Measurements from ENCODE around the gene ACTBL2. TPM values are rescaled to one million over a fixed set of nuclear protein-coding genes. Genes with fewer than 3 reads are reported as not detected.

The ACTBL2 gene
- total and polyA plus RNA-seq, 2 of the 13 experiments (the other 11 are each of a cell fraction or from before 2014, with no cell fraction given) = not detected

DNA sequence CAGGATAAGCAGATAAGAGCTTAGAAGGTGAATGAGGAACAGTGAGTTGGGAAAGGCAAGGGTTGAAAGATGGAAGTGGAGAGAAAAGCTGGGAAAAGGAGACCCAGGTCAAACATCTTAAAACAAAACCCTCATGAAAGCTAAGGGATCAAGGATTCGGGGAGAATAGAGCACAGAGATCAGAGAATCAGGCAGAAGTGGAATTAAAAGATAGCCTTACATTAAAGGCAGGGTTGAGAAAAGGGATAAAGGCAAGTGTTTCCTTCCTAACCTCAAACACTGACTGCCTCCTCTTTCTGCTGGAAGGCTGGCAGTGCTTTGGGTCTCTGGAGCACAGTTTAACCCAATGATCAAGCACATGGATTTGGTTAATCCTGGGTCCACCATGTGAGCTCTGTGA is 28.7 kb upstream of the ACTBL2 start (continued):
- TF ChIP-seq, protein P1, sequence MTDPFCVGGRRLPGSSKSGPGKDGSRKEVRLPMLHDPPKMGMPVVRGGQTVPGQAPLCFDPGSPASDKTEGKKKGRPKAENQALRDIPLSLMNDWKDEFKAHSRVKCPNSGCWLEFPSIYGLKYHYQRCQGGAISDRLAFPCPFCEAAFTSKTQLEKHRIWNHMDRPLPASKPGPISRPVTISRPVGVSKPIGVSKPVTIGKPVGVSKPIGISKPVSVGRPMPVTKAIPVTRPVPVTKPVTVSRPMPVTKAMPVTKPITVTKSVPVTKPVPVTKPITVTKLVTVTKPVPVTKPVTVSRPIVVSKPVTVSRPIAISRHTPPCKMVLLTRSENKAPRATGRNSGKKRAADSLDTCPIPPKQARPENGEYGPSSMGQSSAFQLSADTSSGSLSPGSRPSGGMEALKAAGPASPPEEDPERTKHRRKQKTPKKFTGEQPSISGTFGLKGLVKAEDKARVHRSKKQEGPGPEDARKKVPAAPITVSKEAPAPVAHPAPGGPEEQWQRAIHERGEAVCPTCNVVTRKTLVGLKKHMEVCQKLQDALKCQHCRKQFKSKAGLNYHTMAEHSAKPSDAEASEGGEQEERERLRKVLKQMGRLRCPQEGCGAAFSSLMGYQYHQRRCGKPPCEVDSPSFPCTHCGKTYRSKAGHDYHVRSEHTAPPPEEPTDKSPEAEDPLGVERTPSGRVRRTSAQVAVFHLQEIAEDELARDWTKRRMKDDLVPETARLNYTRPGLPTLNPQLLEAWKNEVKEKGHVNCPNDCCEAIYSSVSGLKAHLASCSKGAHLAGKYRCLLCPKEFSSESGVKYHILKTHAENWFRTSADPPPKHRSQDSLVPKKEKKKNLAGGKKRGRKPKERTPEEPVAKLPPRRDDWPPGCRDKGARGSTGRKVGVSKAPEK (CRISPR knock-in tag; IDR thresholded peaks at IDR 0.05; ENCODE audit: borderline replicate concordance) = no peak

DNA sequence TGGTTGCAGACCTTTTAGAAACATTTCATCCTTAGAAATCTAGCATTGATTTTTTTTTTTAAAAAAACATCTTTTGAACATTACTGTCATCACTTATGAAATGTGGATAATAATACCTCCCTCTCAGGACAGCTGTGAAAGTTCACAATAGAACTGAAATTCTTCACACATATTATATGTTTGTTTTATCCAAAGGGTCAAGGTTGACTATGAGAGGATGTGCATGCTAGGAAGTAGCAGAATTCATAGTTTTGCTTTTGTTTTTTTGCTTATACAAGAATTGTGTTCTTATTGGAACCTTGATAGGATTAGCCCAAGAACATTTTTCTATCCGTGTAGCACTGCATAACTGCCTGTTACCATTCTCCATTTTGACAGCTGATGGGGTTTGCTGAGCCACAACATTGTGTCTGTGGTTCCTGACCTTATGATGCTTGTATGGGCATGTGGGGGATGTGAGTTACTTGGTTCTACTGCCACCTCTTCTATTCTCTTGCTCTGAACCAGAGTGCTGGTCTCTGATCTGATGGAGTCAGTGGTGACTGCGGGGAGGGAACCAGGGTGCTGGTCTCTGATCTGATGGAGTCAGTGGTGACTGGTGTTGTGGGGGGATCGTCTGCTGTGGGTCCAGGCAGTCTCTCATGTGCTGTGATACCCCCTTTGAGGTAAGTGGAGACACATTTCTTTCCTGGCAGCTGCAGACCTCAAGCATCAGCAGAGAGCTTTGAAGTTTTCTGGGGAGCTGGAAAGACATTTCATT is 27.1 kb upstream of the ACTBL2 start:
- intact Hi-C loops (cut with micrococcal nuclease; ENCODE audit: unreplicated experiment) = no loop called here
- CTCF ChIA-PET (ENCODE audit: low intra/inter-chr PET ratio, low total read pairs) = no interaction called here
- Histone ChIP-seq H3K9ac (ENCODE audit: insufficient read depth, low read depth, low read length) (no peak overlapping the region), H3K9me3 (ENCODE audit: low read length) (no peaks in the 10 kb centered on the region), H3K36me3 (replicated peaks in 1 of 2; ENCODE audit: control insufficient read depth in 1 of 2, insufficient read depth in 2 of 2, low read length in 2 of 2) (no peaks in the 10 kb centered on the region), H3K27ac (ENCODE audit: extremely low read length, insufficient read depth, low read length) (no peak overlapping the region), H3K27me3 (ENCODE audit: control insufficient read depth in 1 of 2, insufficient read depth in 2 of 2, low read length in 2 of 2) (no peaks in the 10 kb centered on the region), H3K4me3 (replicated peaks in 1 of 3; ENCODE audit: insufficient read depth in 1 of 3, low read depth in 2 of 3, low read length in 3 of 3) (no peak overlapping the region), H3K4me1 (ENCODE audit: insufficient read depth, low read length) (no peaks in the 10 kb centered on the region), H3K79me2 (ENCODE audit: insufficient read depth, low read length) (no peaks in the 10 kb centered on the region), H2AFZ (ENCODE audit: low read length) (no peak overlapping the region), H4K20me1 (ENCODE audit: insufficient read depth, low read length) (no peaks in the 10 kb centered on the region), H3K4me2 (ENCODE audit: low read depth, low read length) (no peak overlapping the region)
- DNase-seq (ENCODE audit: low spot score) = no peak
- in situ Hi-C loops (cut with HindIII; ENCODE audit: extremely low pct_ligation_motif_present, low pct_unique_long_range_greater_than_20kb) = loop anchor here (25.0 kb wide), 1 partner anchor 953 kb away; the partner anchor contains the start of gene PLK2
- no peak for ATAC-seq
- POLR2A ChIA-PET = no interaction called here
- no peak for TF ChIP-seq DPF2 (CRISPR knock-in tag; IDR thresholded peaks at IDR 0.05; ENCODE audit: borderline replicate concordance, low read depth)
- TF ChIP-seq CCAR2 (optimal IDR thresholded peaks at IDR 0.05; ENCODE audit: low read depth, low read length) = no peak
- TF ChIP-seq, protein P2, sequence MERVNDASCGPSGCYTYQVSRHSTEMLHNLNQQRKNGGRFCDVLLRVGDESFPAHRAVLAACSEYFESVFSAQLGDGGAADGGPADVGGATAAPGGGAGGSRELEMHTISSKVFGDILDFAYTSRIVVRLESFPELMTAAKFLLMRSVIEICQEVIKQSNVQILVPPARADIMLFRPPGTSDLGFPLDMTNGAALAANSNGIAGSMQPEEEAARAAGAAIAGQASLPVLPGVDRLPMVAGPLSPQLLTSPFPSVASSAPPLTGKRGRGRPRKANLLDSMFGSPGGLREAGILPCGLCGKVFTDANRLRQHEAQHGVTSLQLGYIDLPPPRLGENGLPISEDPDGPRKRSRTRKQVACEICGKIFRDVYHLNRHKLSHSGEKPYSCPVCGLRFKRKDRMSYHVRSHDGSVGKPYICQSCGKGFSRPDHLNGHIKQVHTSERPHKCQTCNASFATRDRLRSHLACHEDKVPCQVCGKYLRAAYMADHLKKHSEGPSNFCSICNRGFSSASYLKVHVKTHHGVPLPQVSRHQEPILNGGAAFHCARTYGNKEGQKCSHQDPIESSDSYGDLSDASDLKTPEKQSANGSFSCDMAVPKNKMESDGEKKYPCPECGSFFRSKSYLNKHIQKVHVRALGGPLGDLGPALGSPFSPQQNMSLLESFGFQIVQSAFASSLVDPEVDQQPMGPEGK (CRISPR knock-in tag; IDR thresholded peaks at IDR 0.05) = no peak
- no peak for TF ChIP-seq NR2F2 (IDR thresholded peaks at IDR 0.05; ENCODE audit: borderline replicate concordance, low read depth)
- TF ChIP-seq, protein P3, sequence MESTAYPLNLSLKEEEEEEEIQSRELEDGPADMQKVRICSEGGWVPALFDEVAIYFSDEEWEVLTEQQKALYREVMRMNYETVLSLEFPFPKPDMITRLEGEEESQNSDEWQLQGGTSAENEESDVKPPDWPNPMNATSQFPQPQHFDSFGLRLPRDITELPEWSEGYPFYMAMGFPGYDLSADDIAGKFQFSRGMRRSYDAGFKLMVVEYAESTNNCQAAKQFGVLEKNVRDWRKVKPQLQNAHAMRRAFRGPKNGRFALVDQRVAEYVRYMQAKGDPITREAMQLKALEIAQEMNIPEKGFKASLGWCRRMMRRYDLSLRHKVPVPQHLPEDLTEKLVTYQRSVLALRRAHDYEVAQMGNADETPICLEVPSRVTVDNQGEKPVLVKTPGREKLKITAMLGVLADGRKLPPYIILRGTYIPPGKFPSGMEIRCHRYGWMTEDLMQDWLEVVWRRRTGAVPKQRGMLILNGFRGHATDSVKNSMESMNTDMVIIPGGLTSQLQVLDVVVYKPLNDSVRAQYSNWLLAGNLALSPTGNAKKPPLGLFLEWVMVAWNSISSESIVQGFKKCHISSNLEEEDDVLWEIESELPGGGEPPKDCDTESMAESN (CRISPR knock-in tag; conservative IDR thresholded peaks at IDR 0.05) = no peak
- TF ChIP-seq, protein P4, sequence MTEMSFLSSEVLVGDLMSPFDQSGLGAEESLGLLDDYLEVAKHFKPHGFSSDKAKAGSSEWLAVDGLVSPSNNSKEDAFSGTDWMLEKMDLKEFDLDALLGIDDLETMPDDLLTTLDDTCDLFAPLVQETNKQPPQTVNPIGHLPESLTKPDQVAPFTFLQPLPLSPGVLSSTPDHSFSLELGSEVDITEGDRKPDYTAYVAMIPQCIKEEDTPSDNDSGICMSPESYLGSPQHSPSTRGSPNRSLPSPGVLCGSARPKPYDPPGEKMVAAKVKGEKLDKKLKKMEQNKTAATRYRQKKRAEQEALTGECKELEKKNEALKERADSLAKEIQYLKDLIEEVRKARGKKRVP (CRISPR knock-in tag; IDR thresholded peaks at IDR 0.05) = no peak
- TF ChIP-seq ZNF761 (CRISPR knock-in tag; conservative IDR thresholded peaks at IDR 0.05) = no peak
- FAIRE-seq = no peak
- BruUV-seq (replicated peaks) = no TSS peak
- 0% methylated on average over 3 of the region's 3 CpGs for WGBS (ENCODE audit: low lambda C conversion rate)

Measured in HepG2 (cell line).